Panc1 (cell line): ENCODE measurements around the gene HOXB7. TPM values are rescaled to one million over a fixed set of nuclear protein-coding genes. Genes with fewer than 3 reads are reported as not detected.
A peak's percentile ranks its signal among the peaks of the same experiment; 100 is the strongest.

Source experiments
- ATAC-seq: fragments of 200-7000 bp; cut with Tn5 transposase; 2 replicates; pipeline ENCODE4 v1.9.1; 2020; ENCODE audit warnings: mild to moderate bottlenecking, moderate library complexity
- BruUV-seq: library from RNA; stranded (reverse); fragments of 400-500 nt; replicated peaks from 2 replicates; lab custom pipeline; 2021; lab: Mats Ljungman, UMichigan
- CTCF ChIA-PET: fragments of 300-600 bp; sonication (Branson Sonifier 250); formaldehyde crosslinking; loops from one replicate; lab custom pipeline; 2022; ENCODE audit warnings: antibody characterized with exemption; lab: Charles Lee
- POLR2A ChIA-PET: fragments of 300-600 bp; sonication (Branson Sonifier 250); formaldehyde crosslinking; loops from one replicate; lab custom pipeline; 2022; ENCODE audit warnings: antibody characterized with exemption; lab: Charles Lee
- DNase-seq: peaks from one replicate; pipeline ENCODE4 v3.0.0-alpha.2; 2010; ENCODE audit warnings: low read depth, low spot score
- H3K27ac ChIP-seq: 2 replicates; pipeline ENCODE4 v1.5.1; 2011; ENCODE audit warnings: mild to moderate bottlenecking, low read length, inconsistent platforms
- H3K27me3 ChIP-seq: fragments of 200-500 bp; sonication (Bioruptor generic); 2 replicates; pipeline ENCODE4 v1.6.0; 2014; ENCODE audit warnings: low read length, inconsistent platforms; ENCODE audit not compliant: control insufficient read depth, insufficient read depth
- H3K36me3 ChIP-seq: fragments of 200-500 bp; sonication (Bioruptor generic); 2 replicates; pipeline ENCODE4 v1.5.1; 2014; ENCODE audit warnings: inconsistent platforms, mild to moderate bottlenecking, low read length, moderate library complexity; ENCODE audit not compliant: control insufficient read depth, insufficient read depth
- H3K4me1 ChIP-seq: 2 replicates; pipeline ENCODE4 v1.5.1; 2011; ENCODE audit warnings: inconsistent platforms, mild to moderate bottlenecking, low read length, moderate library complexity; ENCODE audit not compliant: control insufficient read depth, insufficient read depth
- H3K4me3 ChIP-seq, 2 experiments: 2 replicates each; pipeline ENCODE4 v1.5.1; 2011 to 2012; ENCODE audit warnings: low read depth in 2 of 2, low read length in 2 of 2, mild to moderate bottlenecking in 2 of 2, inconsistent platforms in 1 of 2, moderate library complexity in 1 of 2
- H3K9me3 ChIP-seq: fragments of 200-500 bp; sonication (Bioruptor generic); 2 replicates; pipeline ENCODE4 v1.5.1; 2014; ENCODE audit warnings: low read depth, mild to moderate bottlenecking, inconsistent platforms, low read length, moderate library complexity; ENCODE audit not compliant: control insufficient read depth, insufficient read depth
- POLR2AphosphoS5 ChIP-seq: IDR thresholded peaks from 2 replicates; pipeline ENCODE4 v1.6.1; 2012; ENCODE audit warnings: mild to moderate bottlenecking, low read depth, low read length, moderate library complexity
- SIN3A ChIP-seq: IDR thresholded peaks from 2 replicates; pipeline ENCODE4 v1.6.1; 2012; ENCODE audit warnings: low read depth, mild to moderate bottlenecking, low read length, moderate library complexity, borderline replicate concordance; ENCODE audit not compliant: insufficient read depth
- TCF7L2 ChIP-seq: IDR thresholded peaks from 2 replicates; pipeline ENCODE4 v1.6.1; 2011; ENCODE audit warnings: mild to moderate bottlenecking, low read depth, low read length, inconsistent platforms
- in situ Hi-C: cut with HindIII; loops from 2 replicates; pipeline ENCODE4 v1.10.0; 2016; ENCODE audit warnings: low sequenced_read_pairs, low pct_unique_long_range_greater_than_20kb
- intact Hi-C: fragments of 100-400 bp; cut with micrococcal nuclease; formaldehyde crosslinking; loops from one replicate; pipeline ENCODE4 v1.10.0; 2022; ENCODE audit not compliant: unreplicated experiment
- total RNA-seq: library from RNA; stranded (reverse); gene quantifications from one replicate; pipeline ENCODE4 v1.2.1, GENCODE V29; 2021; ENCODE audit not compliant: unreplicated experiment
- TF ChIP-seq, protein P1 (sequence below), 2 experiments: IDR thresholded peaks; 2 replicates each; pipeline ENCODE4 v1.6.1; 2011 to 2012; ENCODE audit warnings: low read depth in 2 of 2, control low read depth in 1 of 2, low read length in 1 of 2, mild to moderate bottlenecking in 1 of 2, moderate library complexity in 1 of 2; ENCODE audit not compliant: insufficient read depth in 1 of 2
- TF ChIP-seq, protein P2 (sequence below): fragments of 450-650 bp; IDR thresholded peaks from 2 replicates; pipeline ENCODE4 v1.5.1; 2017; ENCODE audit warnings: mild to moderate bottlenecking

The HOXB7 gene
- total RNA-seq, 1 experiment from 2014 or later: 44.0 TPM

DNA sequence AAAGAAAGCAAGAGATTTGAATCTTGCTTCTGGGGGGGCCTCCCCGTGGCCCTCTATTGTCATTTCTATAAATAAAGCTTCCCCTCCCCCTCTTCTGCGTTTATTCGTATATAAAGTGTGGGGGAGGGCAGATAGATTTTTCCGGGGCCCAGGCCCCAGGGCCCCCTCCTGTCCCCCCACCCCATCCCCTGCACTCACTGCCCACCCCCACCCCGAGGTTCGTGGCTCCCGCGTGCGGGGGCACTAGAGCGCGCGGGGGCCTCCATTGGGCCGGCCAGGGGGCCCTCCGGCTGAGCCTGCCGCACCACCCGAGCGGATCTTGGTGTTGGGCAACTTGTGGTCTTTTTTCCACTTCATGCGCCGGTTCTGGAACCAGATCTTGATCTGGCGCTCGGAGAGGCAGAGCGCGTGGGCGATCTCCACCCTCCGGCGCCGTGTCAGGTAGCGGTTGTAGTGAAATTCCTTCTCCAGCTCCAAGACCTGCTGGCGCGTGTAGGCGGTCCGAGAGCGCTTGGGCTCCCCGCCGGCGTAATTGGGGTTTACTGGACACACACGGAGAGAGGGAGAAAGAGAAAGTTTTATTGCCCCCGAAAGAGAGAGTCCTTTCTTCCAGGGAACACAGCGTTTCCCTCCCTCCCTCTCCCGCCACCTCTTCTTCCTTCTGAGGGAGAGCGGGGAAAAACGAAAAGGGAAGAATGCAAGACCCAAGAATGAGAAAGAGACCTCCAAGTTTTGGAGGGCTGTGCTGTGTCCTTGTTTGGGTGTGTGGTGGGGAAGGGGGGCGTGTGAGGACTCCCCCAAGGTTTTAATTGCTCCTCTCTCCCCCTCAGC, 34.1 kb downstream of the HOXB7 start:
- ChIA-PET POLR2A (interaction anchor here (1.0 kb wide), 1 partner anchor 12 kb away, joined by 3 read pairs; no protein-coding TSS in a partner anchor), CTCF (no interaction called here)
- TF ChIP-seq, protein P1, sequence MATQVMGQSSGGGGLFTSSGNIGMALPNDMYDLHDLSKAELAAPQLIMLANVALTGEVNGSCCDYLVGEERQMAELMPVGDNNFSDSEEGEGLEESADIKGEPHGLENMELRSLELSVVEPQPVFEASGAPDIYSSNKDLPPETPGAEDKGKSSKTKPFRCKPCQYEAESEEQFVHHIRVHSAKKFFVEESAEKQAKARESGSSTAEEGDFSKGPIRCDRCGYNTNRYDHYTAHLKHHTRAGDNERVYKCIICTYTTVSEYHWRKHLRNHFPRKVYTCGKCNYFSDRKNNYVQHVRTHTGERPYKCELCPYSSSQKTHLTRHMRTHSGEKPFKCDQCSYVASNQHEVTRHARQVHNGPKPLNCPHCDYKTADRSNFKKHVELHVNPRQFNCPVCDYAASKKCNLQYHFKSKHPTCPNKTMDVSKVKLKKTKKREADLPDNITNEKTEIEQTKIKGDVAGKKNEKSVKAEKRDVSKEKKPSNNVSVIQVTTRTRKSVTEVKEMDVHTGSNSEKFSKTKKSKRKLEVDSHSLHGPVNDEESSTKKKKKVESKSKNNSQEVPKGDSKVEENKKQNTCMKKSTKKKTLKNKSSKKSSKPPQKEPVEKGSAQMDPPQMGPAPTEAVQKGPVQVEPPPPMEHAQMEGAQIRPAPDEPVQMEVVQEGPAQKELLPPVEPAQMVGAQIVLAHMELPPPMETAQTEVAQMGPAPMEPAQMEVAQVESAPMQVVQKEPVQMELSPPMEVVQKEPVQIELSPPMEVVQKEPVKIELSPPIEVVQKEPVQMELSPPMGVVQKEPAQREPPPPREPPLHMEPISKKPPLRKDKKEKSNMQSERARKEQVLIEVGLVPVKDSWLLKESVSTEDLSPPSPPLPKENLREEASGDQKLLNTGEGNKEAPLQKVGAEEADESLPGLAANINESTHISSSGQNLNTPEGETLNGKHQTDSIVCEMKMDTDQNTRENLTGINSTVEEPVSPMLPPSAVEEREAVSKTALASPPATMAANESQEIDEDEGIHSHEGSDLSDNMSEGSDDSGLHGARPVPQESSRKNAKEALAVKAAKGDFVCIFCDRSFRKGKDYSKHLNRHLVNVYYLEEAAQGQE (IDR thresholded peaks at IDR 0.05; ENCODE audit: insufficient read depth in 1 of 2, low read depth in 2 of 2, low read length in 1 of 2): no peak
- no peak for TF ChIP-seq TCF7L2
- TF ChIP-seq, protein P2, sequence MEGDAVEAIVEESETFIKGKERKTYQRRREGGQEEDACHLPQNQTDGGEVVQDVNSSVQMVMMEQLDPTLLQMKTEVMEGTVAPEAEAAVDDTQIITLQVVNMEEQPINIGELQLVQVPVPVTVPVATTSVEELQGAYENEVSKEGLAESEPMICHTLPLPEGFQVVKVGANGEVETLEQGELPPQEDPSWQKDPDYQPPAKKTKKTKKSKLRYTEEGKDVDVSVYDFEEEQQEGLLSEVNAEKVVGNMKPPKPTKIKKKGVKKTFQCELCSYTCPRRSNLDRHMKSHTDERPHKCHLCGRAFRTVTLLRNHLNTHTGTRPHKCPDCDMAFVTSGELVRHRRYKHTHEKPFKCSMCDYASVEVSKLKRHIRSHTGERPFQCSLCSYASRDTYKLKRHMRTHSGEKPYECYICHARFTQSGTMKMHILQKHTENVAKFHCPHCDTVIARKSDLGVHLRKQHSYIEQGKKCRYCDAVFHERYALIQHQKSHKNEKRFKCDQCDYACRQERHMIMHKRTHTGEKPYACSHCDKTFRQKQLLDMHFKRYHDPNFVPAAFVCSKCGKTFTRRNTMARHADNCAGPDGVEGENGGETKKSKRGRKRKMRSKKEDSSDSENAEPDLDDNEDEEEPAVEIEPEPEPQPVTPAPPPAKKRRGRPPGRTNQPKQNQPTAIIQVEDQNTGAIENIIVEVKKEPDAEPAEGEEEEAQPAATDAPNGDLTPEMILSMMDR: no peak
- TF ChIP-seq POLR2AphosphoS5: no peak
- TF ChIP-seq SIN3A: no peak
- in situ Hi-C loops (no loop called here), intact Hi-C loops (no loop called here)
- H3K9me3 ChIP-seq: no peaks in the 10 kb centered on the region
- peaks cover 85% of the 10 kb centered on the region for H3K4me1 ChIP-seq
- no peak for DNase-seq
- H3K4me3 ChIP-seq: peak overlapping the region; percentile 70 to 99
- no peak for ATAC-seq
- no TSS peak for BruUV-seq
- peaks cover 12% of the 10 kb centered on the region for H3K36me3 ChIP-seq
- H3K27me3 ChIP-seq: no peaks in the 10 kb centered on the region
- H3K27ac ChIP-seq: peak overlapping the region; percentile 97

DNA sequence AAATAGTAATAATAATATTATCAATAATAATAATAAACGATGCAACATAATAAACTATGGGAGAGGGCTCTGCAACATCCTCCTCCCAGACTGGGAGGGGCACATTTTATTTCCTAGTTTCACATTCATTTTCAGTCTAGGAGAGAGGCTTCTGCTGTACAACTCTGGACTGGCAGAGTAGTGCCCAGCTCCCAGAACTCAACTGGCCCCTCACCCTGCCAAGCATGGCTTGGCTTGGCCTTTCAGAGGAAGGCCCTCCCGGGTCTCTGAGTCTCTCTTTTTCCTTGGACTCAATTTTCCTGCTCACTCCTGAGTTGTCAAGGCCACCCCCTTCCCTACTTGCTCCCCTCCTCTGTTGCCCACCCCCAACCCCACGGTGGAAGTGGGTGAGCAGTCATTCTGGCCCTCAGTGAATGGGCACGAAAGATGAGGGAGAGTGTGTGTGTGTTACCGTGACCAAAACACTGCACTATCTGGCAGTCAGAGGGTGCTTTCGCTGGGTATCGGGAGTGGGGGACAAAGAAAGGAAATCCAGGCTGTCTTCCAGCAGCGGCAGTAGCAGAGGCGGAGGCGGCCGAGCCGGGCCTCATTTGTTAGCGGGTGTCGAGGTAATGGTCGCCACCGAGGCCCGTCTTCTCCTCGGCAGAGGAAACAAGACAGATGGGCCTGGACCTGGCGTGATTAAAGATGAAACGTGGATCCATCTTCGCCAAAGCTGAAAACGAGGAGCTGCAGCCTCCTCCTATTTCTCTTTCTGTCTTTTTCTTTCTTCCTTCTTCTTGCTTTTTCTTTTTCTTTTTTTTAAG, 34.9 kb downstream of the HOXB7 start:
- in situ Hi-C loops (no loop called here), intact Hi-C loops (loop anchor here (1.0 kb wide), 1 partner anchor 34 kb away; no protein-coding TSS in a partner anchor)
- H3K9me3 ChIP-seq: no peaks in the 10 kb centered on the region
- ChIA-PET CTCF (interaction anchor here (0.5 kb wide), 1 partner anchor 36 kb away, joined by 3 read pairs; no protein-coding TSS in a partner anchor), POLR2A (interaction anchor here (1.0 to 1.2 kb wide), 2 partner anchors 13 to 30 kb away, joined by 3 read pairs; no protein-coding TSS in a partner anchor)
- H3K4me3 ChIP-seq: peak overlapping the region; percentile 70 to 99
- TF ChIP-seq SIN3A: 0 out of 2 replicates have a peak, but pooled peaks have one; percentile 36
- TF ChIP-seq, protein P2: no peak
- peak; percentile 40 for TF ChIP-seq POLR2AphosphoS5
- peaks cover 88% of the 10 kb centered on the region for H3K4me1 ChIP-seq
- DNase-seq: no peak
- H3K27ac ChIP-seq: peak overlapping the region; percentile 97
- peaks cover 12% of the 10 kb centered on the region for H3K36me3 ChIP-seq
- no peaks in the 10 kb centered on the region for H3K27me3 ChIP-seq
- BruUV-seq: TSS peak; percentile 45
- ATAC-seq: 0 out of 2 replicates have a peak, but pooled peaks have one; percentile 9
